Tibial nerve (tissue), 3 donors: ENCODE data around the gene CFAP61.

Experiments
- POLR2A ChIP-seq, 2 donors: fragments of 450-650 bp; IDR thresholded peaks; one replicate each; pipeline ENCODE4 v1.6.1; 2017; ENCODE audit warnings: antibody characterized with exemption in 2 of 2, mild to moderate bottlenecking in 2 of 2, moderate library complexity in 2 of 2
- TF ChIP-seq, protein P1 (sequence below), 5 experiments: fragments of 200-600 bp in 3 of 5; fragments of 450-650 bp in 2 of 5; sonication (generic) in 3 of 5; IDR thresholded peaks; one replicate each; pipeline ENCODE4 v1.5.1; 2016 to 2019; ENCODE audit warnings: antibody characterized with exemption in 5 of 5, mild to moderate bottlenecking in 3 of 5, moderate library complexity in 2 of 5

DNA sequence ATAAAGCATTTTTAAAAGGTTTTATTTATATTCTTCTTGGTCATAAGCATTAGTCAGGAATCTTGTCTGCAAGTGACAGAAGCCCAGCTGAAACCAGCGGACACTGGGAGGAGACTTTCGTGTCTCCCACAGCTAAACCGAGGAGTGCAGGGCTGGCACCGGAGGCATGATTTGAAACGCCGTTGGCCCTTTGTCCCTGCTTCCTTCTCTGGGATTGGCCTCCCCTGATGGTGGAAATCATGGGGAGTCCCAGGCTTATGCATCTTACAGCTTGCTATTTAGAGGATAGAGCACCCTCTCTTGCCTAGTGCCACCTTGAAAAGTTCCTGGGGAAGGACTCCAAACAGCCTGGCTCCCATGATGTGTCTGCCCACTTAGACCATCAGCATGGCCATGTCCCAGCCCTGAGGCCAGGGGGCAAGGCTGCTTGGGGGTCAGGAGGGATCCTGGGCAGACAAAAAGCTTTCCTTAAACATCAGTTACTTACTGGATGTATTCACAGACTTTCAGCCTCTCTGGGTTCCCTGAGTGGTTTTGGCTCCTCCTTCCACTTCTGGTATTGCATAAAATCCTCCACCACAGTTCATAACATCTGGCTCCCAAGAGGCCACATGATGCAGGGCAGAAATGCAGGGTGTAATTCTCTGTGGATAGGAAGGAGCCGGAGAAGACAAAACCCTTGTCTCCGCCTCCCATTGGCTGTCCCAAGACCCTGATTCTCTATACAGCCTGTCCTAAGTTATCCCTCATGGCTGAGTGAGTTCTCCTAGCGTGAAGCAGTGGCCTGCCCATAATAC, 266.2 kb downstream of the CFAP61 start:
- TF ChIP-seq, protein P1, sequence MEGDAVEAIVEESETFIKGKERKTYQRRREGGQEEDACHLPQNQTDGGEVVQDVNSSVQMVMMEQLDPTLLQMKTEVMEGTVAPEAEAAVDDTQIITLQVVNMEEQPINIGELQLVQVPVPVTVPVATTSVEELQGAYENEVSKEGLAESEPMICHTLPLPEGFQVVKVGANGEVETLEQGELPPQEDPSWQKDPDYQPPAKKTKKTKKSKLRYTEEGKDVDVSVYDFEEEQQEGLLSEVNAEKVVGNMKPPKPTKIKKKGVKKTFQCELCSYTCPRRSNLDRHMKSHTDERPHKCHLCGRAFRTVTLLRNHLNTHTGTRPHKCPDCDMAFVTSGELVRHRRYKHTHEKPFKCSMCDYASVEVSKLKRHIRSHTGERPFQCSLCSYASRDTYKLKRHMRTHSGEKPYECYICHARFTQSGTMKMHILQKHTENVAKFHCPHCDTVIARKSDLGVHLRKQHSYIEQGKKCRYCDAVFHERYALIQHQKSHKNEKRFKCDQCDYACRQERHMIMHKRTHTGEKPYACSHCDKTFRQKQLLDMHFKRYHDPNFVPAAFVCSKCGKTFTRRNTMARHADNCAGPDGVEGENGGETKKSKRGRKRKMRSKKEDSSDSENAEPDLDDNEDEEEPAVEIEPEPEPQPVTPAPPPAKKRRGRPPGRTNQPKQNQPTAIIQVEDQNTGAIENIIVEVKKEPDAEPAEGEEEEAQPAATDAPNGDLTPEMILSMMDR (IDR thresholded peaks at IDR 0.05) = no peak
- TF ChIP-seq POLR2A (IDR thresholded peaks at IDR 0.05) = no peak
